Progenitor cell of endocrine pancreas (in vitro differentiated cells): ENCODE data around the gene PER2. TPM values are rescaled to one million over a fixed set of nuclear protein-coding genes. Genes with fewer than 3 reads are reported as not detected.
A peak's percentile ranks its signal among the peaks of the same experiment; 100 is the strongest.
"Not testable (repeated sequence)": the region's sequence is repeated elsewhere in the genome, so short reads cannot be mapped to it uniquely, and the experiment has no call there.

ENCODE experiments used
- DNase-seq: peaks from one replicate; pipeline ENCODE4 v3.0.0; 2021; ENCODE audit warnings: low spot score; ENCODE audit not compliant: unreplicated experiment
- H3K27ac Mint-ChIP-seq: 2 replicates; pipeline ENCODE4 v1.8.0; 2021; ENCODE audit warnings: mild to moderate bottlenecking, moderate library complexity, mixed read lengths
- H3K27me3 Mint-ChIP-seq: 2 replicates; pipeline ENCODE4 v1.8.0; 2021; ENCODE audit warnings: mixed read lengths
- H3K36me3 Mint-ChIP-seq: 2 replicates; pipeline ENCODE4 v1.8.0; 2022; ENCODE audit warnings: mixed read lengths; ENCODE audit not compliant: insufficient read depth
- H3K4me1 Mint-ChIP-seq: 2 replicates; pipeline ENCODE4 v1.8.0; 2021; ENCODE audit warnings: low read depth, mixed read lengths
- H3K4me3 Mint-ChIP-seq: 2 replicates; pipeline ENCODE4 v1.8.0; 2021; ENCODE audit warnings: low read depth, mild to moderate bottlenecking, moderate library complexity, mixed read lengths
- H3K9me3 Mint-ChIP-seq: 2 replicates; pipeline ENCODE4 v1.8.0; 2021; ENCODE audit warnings: low read depth, mixed read lengths
- total RNA-seq: library from RNA; stranded (reverse); gene quantifications from 2 replicates; pipeline ENCODE4 v1.2.1, GENCODE V29; 2021
- TF ChIP-seq, protein P1 (sequence below): fragments of 200-600 bp; sonication (generic); IDR thresholded peaks from one replicate; pipeline ENCODE4 v1.5.0; 2021; ENCODE audit warnings: antibody characterized with exemption, mild to moderate bottlenecking; ENCODE audit not compliant: unreplicated experiment

PER2 gene
- total RNA-seq, 1 donor from 2014 or later: 20.2 TPM

GRCh38 chr2:238280083-238280825, 8.2 kb downstream of the PER2 start:
- TF ChIP-seq, protein P1, sequence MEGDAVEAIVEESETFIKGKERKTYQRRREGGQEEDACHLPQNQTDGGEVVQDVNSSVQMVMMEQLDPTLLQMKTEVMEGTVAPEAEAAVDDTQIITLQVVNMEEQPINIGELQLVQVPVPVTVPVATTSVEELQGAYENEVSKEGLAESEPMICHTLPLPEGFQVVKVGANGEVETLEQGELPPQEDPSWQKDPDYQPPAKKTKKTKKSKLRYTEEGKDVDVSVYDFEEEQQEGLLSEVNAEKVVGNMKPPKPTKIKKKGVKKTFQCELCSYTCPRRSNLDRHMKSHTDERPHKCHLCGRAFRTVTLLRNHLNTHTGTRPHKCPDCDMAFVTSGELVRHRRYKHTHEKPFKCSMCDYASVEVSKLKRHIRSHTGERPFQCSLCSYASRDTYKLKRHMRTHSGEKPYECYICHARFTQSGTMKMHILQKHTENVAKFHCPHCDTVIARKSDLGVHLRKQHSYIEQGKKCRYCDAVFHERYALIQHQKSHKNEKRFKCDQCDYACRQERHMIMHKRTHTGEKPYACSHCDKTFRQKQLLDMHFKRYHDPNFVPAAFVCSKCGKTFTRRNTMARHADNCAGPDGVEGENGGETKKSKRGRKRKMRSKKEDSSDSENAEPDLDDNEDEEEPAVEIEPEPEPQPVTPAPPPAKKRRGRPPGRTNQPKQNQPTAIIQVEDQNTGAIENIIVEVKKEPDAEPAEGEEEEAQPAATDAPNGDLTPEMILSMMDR: no peak
- Mint-ChIP-seq H3K4me1 (peaks cover 34% of the 10 kb centered on the region), H3K36me3 (peaks cover 8% of the 10 kb centered on the region), H3K9me3 (no peaks in the 10 kb centered on the region), H3K4me3 (no peak overlapping the region), H3K27me3 (no peaks in the 10 kb centered on the region), H3K27ac (peak overlapping the region; percentile 25)
- no peak for DNase-seq

DNA sequence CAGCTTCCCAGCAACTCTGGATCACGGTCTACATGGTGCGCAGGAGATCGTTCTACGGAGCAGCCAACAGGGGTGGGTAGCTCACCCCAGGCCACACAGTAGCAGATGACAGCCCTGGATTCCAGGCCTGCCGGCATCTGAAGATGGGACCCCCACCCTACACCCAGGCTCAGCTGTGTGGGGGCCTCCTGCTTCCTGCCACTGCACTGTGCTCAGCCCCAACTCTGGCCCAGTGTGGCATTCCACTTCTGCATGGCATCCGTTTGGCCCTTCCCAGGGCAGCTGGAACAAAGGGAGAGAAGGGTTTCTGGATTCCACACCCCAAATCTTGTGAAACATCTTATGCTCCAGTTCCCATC, 9.1 kb downstream of the PER2 start:
- DNase-seq: no peak
- Mint-ChIP-seq H3K36me3 (peaks cover 11% of the 10 kb centered on the region), H3K4me3 (no peak overlapping the region), H3K9me3 (no peaks in the 10 kb centered on the region), H3K4me1 (peaks cover 26% of the 10 kb centered on the region), H3K27ac (no peak overlapping the region), H3K27me3 (no peaks in the 10 kb centered on the region)
- TF ChIP-seq, protein P1: no peak

GRCh38 chr2:238278626-238279323, 9.6 kb downstream of the PER2 start:
- no peak for DNase-seq
- peaks cover 16% of the 10 kb centered on the region for H3K36me3 Mint-ChIP-seq
- no peaks in the 10 kb centered on the region for H3K27me3 Mint-ChIP-seq
- H3K27ac Mint-ChIP-seq: peak overlapping the region; percentile 6
- no peak overlapping the region for H3K4me3 Mint-ChIP-seq
- H3K4me1 Mint-ChIP-seq: peaks cover 23% of the 10 kb centered on the region
- H3K9me3 Mint-ChIP-seq: no peaks in the 10 kb centered on the region
- TF ChIP-seq, protein P1: no peak

DNA sequence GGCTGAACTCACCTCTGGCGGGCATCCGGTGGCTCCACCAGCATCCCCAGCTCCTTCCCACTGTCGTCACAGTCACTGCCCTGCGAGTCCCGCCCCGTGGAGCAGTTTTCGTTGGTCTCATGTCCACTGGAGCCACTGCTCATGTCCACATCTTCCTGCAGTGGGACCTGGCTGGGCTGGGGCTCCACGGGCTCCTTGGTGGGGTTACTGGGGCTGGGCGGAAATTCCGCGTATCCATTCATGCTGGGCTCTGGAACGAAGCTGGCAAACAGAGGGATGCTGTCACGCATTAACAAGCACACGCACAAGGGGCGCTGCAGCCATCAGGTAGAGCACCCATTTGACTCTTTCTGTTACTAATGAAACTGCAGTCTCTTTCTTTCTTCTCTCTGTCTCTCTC, 10.7 kb downstream of the PER2 start:
- H3K36me3 Mint-ChIP-seq: peaks cover 16% of the 10 kb centered on the region
- TF ChIP-seq, protein P1: peak; percentile 42
- DNase-seq: no peak
- no peaks in the 10 kb centered on the region for H3K27me3 Mint-ChIP-seq
- no peaks in the 10 kb centered on the region for H3K9me3 Mint-ChIP-seq
- peak overlapping the region; percentile 6 for H3K27ac Mint-ChIP-seq
- H3K4me3 Mint-ChIP-seq: no peak overlapping the region
- peaks cover 16% of the 10 kb centered on the region for H3K4me1 Mint-ChIP-seq

DNA sequence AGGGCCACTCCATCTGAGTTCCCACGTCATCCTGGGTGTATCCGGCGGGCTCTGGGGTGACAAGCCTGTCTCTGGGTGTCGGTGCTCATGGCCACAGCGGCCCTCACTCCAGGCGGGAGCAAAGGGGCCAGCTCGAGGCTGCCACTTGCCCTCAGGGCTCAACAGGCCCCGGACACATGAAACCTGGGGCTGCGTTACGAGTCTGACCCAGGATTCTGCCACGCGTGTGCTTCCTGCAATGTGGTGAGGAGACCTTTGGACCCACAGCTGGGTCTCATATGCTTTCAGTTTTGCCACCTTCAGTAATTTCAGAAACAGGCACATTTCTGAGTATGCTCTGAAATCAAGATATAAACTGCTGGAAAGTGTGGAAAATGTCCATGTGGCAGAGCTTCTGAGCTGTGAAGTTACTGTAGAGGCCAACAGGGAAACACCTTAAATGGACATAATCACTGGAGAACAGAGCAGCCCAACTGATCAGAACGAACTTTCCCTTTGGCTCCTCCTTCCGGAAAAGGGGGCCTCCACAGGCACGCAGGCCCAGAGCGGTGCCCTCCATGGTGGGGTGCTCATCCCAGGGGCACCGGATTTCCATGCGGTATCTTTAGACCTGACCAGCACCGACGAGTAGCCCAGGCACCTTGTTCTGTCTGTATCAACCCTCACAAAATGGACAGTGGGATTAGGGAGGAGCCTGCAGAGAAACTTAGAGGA, 14.1 kb downstream of the PER2 start:
- H3K9me3 Mint-ChIP-seq: no peaks in the 10 kb centered on the region
- peaks cover 20% of the 10 kb centered on the region for H3K4me1 Mint-ChIP-seq
- H3K4me3 Mint-ChIP-seq: no peak overlapping the region
- H3K27ac Mint-ChIP-seq: no peak overlapping the region
- no peaks in the 10 kb centered on the region for H3K27me3 Mint-ChIP-seq
- peaks cover 25% of the 10 kb centered on the region for H3K36me3 Mint-ChIP-seq
- TF ChIP-seq, protein P1: no peak
- no peak for DNase-seq

- Mint-ChIP-seq H3K4me1 (peaks cover 16% of the 10 kb centered on the region), H3K36me3 (peaks cover 25% of the 10 kb centered on the region)
- H3K27me3 Mint-ChIP-seq, H3K4me3 Mint-ChIP-seq, H3K27ac Mint-ChIP-seq, H3K9me3 Mint-ChIP-seq, DNase-seq: not testable (repeated sequence)
Measured at GRCh38 chr2:238273433-238273832, 15.0 kb downstream of the PER2 start.
